Stimulated activated effector memory CD8-positive, alpha-beta T cell treated with anti-CD3 and anti-CD28 coated beads, Interleukin-12 subunit alpha, Interleukin-12 subunit beta, amount 100 ng/mL, for 72 hours (primary cell): ENCODE data around the gene NPAT.
A peak's percentile ranks its signal among the peaks of the same experiment; 100 is the strongest.
"Not testable (repeated sequence)": the region's sequence is repeated elsewhere in the genome, so short reads cannot be mapped to it uniquely, and the experiment has no call there.

Experiments used
- ATAC-seq: fragments of 150-1000 bp; cut with Tn5 transposase; 2 replicates; pipeline ENCODE4 v1.10.0; 2021
- DNase-seq, 2 donors: peaks; one replicate each; pipeline ENCODE4 v3.0.0; 2021 to 2022; ENCODE audit warnings: low spot score in 2 of 2
- H3K27ac Mint-ChIP-seq: one replicate; pipeline ENCODE4 v1.8.0; 2022; ENCODE audit warnings: mild to moderate bottlenecking, mixed read lengths
- H3K36me3 Mint-ChIP-seq: one replicate; pipeline ENCODE4 v1.8.0; 2022; ENCODE audit warnings: mild to moderate bottlenecking, mixed read lengths
- H3K4me1 Mint-ChIP-seq: one replicate; pipeline ENCODE4 v1.8.0; 2022; ENCODE audit warnings: mixed read lengths
- H3K4me3 Mint-ChIP-seq: one replicate; pipeline ENCODE4 v1.8.0; 2022; ENCODE audit warnings: mild to moderate bottlenecking, mixed read lengths
- H3K9me3 Mint-ChIP-seq: one replicate; pipeline ENCODE4 v1.8.0; 2022; ENCODE audit warnings: mixed read lengths

Gene NPAT

DNA sequence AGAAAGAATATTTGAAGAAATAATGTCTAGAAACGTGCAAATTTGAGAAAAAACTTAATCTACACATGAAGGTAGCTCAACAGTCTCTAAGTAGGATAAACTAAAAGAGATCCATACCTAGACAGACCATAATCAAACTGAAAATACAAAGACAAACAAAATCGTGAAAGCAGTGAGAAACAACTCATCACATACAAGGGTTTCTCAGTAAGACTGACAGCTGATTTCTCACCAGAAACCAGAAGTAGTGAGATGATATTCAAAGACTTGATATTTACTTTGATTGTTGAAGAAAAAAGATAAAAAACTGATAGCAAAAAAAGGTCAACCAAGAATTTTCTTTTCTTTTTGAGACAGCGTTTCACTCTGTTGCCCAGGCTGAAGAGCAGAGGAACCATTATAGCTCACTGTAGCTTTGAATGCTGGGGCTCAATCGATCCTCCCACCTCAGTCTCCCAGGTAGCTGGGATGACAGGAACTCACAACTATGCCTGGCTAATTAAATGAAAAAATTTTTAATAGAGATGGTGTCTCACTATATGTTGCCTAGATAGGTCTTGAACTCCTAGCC lies 17.4 kb downstream of the NPAT start:
- Mint-ChIP-seq H3K4me3 (no peak overlapping the region), H3K9me3 (no peaks in the 10 kb centered on the region), H3K4me1 (peaks cover 56% of the 10 kb centered on the region), H3K27ac (no peak overlapping the region), H3K36me3 (peaks cover 73% of the 10 kb centered on the region)
- DNase-seq (no peak), ATAC-seq (peak; percentile 77)

GRCh38 chr11:108204376-108204775 lies 18.1 kb downstream of the NPAT start:
- Mint-ChIP-seq H3K36me3 (peaks cover 73% of the 10 kb centered on the region), H3K4me3 (no peak overlapping the region), H3K4me1 (peaks cover 56% of the 10 kb centered on the region), H3K9me3 (no peaks in the 10 kb centered on the region), H3K27ac (no peak overlapping the region)
- DNase-seq = no peak
- ATAC-seq = no peak

DNA sequence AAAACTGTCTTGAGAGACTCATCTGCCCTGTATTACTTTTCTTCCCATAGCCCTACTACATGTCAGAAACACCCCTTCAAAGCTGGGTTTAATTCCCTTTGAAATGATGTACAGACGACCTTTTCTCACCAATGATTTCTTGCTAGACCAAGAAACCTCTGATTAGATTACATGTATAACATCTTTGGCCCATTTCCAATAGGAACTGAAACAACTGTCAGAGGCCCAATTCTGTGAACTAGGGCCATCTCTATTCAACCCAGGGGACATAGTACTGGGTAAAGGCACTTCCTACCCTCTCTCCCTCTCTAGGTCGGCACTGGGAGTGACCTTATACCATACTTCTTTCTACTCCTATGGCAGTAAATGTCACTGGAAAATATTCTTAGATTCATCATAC lies 19.4 kb downstream of the NPAT start:
- Mint-ChIP-seq H3K27ac (peak overlapping the region; percentile 50), H3K4me3 (no peak overlapping the region), H3K36me3 (peaks cover 73% of the 10 kb centered on the region), H3K4me1 (peaks cover 61% of the 10 kb centered on the region), H3K9me3 (no peaks in the 10 kb centered on the region)
- ATAC-seq = no peak
- DNase-seq = no peak

DNA sequence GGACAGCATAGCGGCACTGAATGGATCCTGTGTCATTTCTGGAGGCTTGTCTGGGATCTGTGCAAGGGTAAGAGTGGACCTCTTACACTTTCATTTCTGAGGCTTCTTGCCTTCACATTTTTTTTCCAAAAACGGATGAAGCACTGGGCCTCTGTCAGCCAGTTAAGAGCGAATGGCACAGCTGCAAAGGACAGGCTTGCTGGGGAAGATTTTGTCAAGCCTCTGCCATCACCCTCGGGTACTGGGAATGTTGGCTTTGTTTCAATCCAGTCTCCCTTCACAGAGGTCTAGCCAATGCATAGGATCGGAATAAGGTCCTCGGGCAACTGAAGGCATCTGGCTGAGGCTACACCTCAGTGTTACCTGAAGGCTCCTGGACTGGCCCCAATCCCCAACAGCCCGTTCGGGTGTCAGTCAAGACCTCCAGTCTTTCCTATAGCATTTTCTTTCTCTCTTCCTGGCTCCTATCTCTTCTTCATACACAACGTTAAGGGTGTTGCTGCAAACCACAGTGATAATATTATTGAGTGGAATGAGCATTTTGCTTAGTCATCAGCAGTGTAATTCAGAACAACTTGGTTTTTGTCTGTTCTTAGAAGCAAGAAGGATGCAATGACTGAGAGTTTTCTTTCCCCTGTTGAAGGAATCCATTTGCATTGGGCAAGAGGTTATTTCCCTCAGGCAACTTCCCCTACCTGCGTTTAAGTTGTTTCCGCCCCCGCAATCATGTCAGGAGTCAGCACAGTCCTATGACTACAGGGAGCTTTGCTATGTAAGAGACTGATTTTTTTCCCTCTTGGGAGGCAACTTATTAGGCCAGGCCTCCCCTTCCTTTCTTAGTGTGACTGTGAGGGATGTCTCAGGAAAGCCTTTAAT lies 22.8 kb downstream of the NPAT start:
- H3K36me3 Mint-ChIP-seq = peaks cover 73% of the 10 kb centered on the region
- DNase-seq (peak in 1 of 2 donors; percentile 66), ATAC-seq (peak; percentile 90)
- peaks cover 58% of the 10 kb centered on the region for H3K4me1 Mint-ChIP-seq
- H3K27ac Mint-ChIP-seq = peak overlapping the region; percentile 46
- H3K4me3 Mint-ChIP-seq = peak overlapping the region; percentile 11
- H3K9me3 Mint-ChIP-seq = no peaks in the 10 kb centered on the region

GRCh38 chr11:108198833-108199232 lies 23.6 kb downstream of the NPAT start:
- Mint-ChIP-seq H3K4me1 (peaks cover 51% of the 10 kb centered on the region), H3K9me3 (no peaks in the 10 kb centered on the region), H3K4me3 (peak overlapping the region; percentile 11), H3K36me3 (peaks cover 73% of the 10 kb centered on the region), H3K27ac (peak overlapping the region; percentile 81)
- DNase-seq (no peak), ATAC-seq (no peak)

DNA sequence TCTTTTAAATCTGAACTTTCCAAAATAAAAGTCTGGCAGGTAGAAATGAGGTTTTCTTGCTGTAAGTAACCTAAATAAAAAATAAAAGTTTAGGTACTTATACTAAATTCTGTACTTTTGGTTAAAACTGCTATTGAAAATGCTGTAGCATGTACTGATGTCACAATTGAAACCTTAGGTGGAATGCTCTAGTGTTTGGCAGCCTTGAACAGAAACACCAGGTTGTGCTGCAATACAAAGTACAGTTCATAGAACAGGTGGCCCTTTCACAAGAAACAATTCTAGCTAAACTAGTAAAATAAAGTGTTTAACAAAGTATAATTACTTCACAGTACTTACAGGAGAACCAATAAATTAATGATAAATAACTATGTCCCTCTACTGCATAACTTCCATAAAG lies 25.1 kb downstream of the NPAT start:
- Mint-ChIP-seq H3K4me3 (no peak overlapping the region), H3K27ac (peak overlapping the region; percentile 81), H3K9me3 (no peaks in the 10 kb centered on the region), H3K36me3 (peaks cover 77% of the 10 kb centered on the region), H3K4me1 (peaks cover 40% of the 10 kb centered on the region)
- no peak for DNase-seq
- peak; percentile 19 for ATAC-seq

GRCh38 chr11:108196901-108197300 lies 25.5 kb downstream of the NPAT start:
- Mint-ChIP-seq H3K4me3 (no peak overlapping the region), H3K36me3 (peaks cover 82% of the 10 kb centered on the region), H3K9me3 (no peaks in the 10 kb centered on the region), H3K4me1 (peaks cover 40% of the 10 kb centered on the region), H3K27ac (peak overlapping the region; percentile 81)
- ATAC-seq = peak; percentile 48
- no peak for DNase-seq

- Mint-ChIP-seq H3K4me3 (no peak overlapping the region), H3K27ac (no peak overlapping the region), H3K36me3 (peaks cover 100% of the 10 kb centered on the region), H3K4me1 (peaks cover 17% of the 10 kb centered on the region), H3K9me3 (no peaks in the 10 kb centered on the region)
- DNase-seq (no peak), ATAC-seq (no peak)
These were observed 28.7 kb downstream of the NPAT start for GRCh38 chr11:108193725-108194124.

GRCh38 chr11:108177570-108177969 lies 44.9 kb downstream of the NPAT start:
- ATAC-seq (no peak), DNase-seq (no peak)
- Mint-ChIP-seq H3K4me1 (no peaks in the 10 kb centered on the region), H3K36me3 (peaks cover 100% of the 10 kb centered on the region), H3K9me3 (no peaks in the 10 kb centered on the region), H3K4me3 (no peak overlapping the region), H3K27ac (peak overlapping the region; percentile 13)

- Mint-ChIP-seq H3K4me1 (peaks cover 46% of the 10 kb centered on the region), H3K27ac (peak overlapping the region; percentile 63), H3K36me3 (peaks cover 47% of the 10 kb centered on the region), H3K9me3 (no peaks in the 10 kb centered on the region), H3K4me3 (peak overlapping the region; percentile 54)
- ATAC-seq = peak; percentile 92
- no peak for DNase-seq
These were observed 52.3 kb downstream of the NPAT start for GRCh38 chr11:108170184-108170583.

- H3K4me1 Mint-ChIP-seq = peaks cover 46% of the 10 kb centered on the region
- ATAC-seq = peak; percentile 64
- DNase-seq = no peak
- H3K9me3 Mint-ChIP-seq = no peaks in the 10 kb centered on the region
- peak overlapping the region; percentile 15 for H3K4me3 Mint-ChIP-seq
- peak overlapping the region; percentile 86 for H3K27ac Mint-ChIP-seq
- H3K36me3 Mint-ChIP-seq = peaks cover 22% of the 10 kb centered on the region
These were observed 54.8 kb downstream of the NPAT start for GRCh38 chr11:108167624-108168023.

DNA sequence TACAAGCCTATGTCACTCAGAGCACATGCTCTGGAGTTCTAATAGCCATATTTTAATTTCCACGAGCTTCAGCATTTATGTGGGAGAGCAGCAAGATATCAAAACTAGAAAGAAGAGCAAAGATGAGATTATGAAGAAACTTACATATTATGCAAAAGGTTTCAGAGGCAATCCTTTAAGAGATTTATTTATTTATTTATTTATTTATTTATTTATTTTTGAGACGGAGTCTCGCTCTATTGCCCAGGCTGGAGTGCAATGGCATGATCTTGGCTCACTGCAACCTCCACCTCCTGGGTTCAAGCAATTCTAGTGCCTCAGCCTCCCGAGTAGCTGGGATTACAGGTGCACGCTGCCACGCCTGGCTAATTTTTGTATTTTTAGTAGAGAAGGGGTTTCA lies 59.6 kb downstream of the NPAT start:
- DNase-seq, H3K9me3 Mint-ChIP-seq, H3K27ac Mint-ChIP-seq, H3K4me3 Mint-ChIP-seq, ATAC-seq, H3K36me3 Mint-ChIP-seq: not testable (repeated sequence)
- peaks cover 11% of the 10 kb centered on the region for H3K4me1 Mint-ChIP-seq

GRCh38 chr11:108160970-108161566 lies 61.4 kb downstream of the NPAT start:
- Mint-ChIP-seq H3K4me1 (no peaks in the 10 kb centered on the region), H3K4me3 (no peak overlapping the region), H3K9me3 (no peaks in the 10 kb centered on the region), H3K36me3 (no peaks in the 10 kb centered on the region), H3K27ac (peak overlapping the region; percentile 18)
- DNase-seq (no peak), ATAC-seq (no peak)

- Mint-ChIP-seq H3K4me3 (no peak overlapping the region), H3K36me3 (no peaks in the 10 kb centered on the region), H3K27ac (no peak overlapping the region), H3K4me1 (no peaks in the 10 kb centered on the region), H3K9me3 (no peaks in the 10 kb centered on the region)
- DNase-seq (no peak), ATAC-seq (no peak)
These were observed 67.8 kb downstream of the NPAT start for GRCh38 chr11:108154591-108154990.

DNA sequence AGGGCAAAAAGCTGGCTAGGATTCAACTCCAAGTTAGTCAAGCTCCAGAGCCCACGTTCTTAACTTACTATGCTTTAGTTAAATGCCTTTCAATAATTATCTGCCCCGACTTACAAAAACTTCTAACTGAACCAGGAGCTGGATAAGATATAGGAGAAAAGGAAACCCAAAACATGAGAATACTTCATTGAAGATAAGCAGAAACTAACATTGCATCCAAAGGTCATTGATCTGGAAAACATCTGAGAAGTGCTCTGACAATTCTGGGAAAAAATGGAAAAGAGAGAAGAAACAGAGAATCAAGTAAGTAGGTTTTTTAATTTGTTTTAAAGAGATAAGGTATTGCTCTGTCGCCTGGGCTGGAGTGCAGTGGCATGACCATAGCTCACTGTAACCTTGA lies 73.9 kb downstream of the NPAT start:
- no peaks in the 10 kb centered on the region for H3K36me3 Mint-ChIP-seq
- H3K27ac Mint-ChIP-seq = no peak overlapping the region

GRCh38 chr11:108147150-108147549 lies 75.3 kb downstream of the NPAT start:
- no peaks in the 10 kb centered on the region for H3K36me3 Mint-ChIP-seq
- DNase-seq = no peak
- H3K4me3 Mint-ChIP-seq = no peak overlapping the region
- no peaks in the 10 kb centered on the region for H3K9me3 Mint-ChIP-seq
- peaks cover 16% of the 10 kb centered on the region for H3K4me1 Mint-ChIP-seq
- H3K27ac Mint-ChIP-seq = no peak overlapping the region
- no peak for ATAC-seq

More for the DNA sequence above, 73.9 kb downstream of the NPAT start:
- ATAC-seq (no peak), DNase-seq (no peak)
- Mint-ChIP-seq H3K9me3 (no peaks in the 10 kb centered on the region), H3K4me1 (peaks cover 16% of the 10 kb centered on the region), H3K4me3 (no peak overlapping the region)
